Astrocyte of the spinal cord (primary cell): Measurements from ENCODE around the gene CTDSP2.
"Not testable (repeated sequence)": the region's sequence is repeated elsewhere in the genome, so short reads cannot be mapped to it uniquely, and the experiment has no call there.

Experiments used
- DNase-seq: peaks from one replicate; pipeline ENCODE4 v3.0.0; 2011; ENCODE audit warnings: low read depth, low spot score
- H3K4me3 ChIP-seq: 2 replicates; pipeline ENCODE4 v1.5.1; 2011; ENCODE audit warnings: low read depth, mild to moderate bottlenecking, low read length, moderate library complexity
- CTCF ChIP-seq: IDR thresholded peaks from 2 replicates; pipeline ENCODE4 v1.5.1; 2012; ENCODE audit warnings: low read depth, mild to moderate bottlenecking, low read length, inconsistent platforms
- in situ Hi-C: cut with HindIII; loops from 2 replicates; pipeline ENCODE4 v1.10.0; 2017; ENCODE audit warnings: low sequenced_read_pairs

Gene CTDSP2

GRCh38 chr12:57863676-57864075 lies 17.1 kb upstream of the CTDSP2 start:
- no peak for TF ChIP-seq CTCF
- H3K4me3 ChIP-seq, result no peak overlapping the region
- DNase-seq, result no peak
- in situ Hi-C loops, result no loop called here

DNA sequence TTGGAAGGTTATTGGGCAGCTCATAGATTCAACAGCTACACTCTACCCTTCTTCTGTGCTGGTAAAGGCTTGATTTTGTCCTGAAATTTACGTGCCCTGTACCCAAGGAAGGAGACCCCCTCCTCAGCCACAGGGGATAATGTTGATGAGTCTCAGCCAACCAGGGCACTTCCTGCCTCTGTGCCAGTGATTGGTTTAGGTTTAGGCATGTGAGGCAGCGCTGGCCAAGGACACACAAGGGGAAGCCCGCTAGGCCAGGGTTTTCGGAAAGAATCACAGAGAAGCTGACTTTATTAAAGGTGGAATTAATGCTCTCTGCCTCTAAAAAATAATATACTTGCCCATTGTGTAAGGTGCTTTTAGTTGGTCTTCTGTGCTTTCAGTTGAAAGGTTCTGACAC lies 15.4 kb upstream of the CTDSP2 start:
- no peak for DNase-seq
- in situ Hi-C loops, result no loop called here

DNA sequence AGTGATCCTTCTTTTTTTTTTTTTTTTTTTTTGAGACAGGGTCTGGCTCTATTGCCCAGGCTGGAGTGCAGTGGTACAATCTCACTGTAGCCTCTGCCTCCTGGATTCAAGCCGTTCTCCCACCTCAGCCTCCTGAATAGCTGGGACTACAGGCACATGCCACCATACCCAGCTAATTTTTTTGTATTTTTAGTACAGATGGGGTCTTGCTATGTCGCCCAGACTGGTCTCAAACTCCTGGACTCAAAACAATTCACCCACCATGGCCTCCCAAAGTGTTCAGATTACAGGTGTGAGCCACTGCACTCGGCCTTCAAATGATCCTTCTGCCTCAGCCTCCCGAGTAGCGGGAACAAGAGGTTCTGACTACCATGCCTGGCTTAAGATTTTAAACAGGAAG lies 14.4 kb upstream of the CTDSP2 start:
- H3K4me3 ChIP-seq, in situ Hi-C loops, DNase-seq: not testable (repeated sequence)

More for the DNA sequence above, 15.4 kb upstream of the CTDSP2 start:
- H3K4me3 ChIP-seq, result no peak overlapping the region
- TF ChIP-seq CTCF, result no peak

DNA sequence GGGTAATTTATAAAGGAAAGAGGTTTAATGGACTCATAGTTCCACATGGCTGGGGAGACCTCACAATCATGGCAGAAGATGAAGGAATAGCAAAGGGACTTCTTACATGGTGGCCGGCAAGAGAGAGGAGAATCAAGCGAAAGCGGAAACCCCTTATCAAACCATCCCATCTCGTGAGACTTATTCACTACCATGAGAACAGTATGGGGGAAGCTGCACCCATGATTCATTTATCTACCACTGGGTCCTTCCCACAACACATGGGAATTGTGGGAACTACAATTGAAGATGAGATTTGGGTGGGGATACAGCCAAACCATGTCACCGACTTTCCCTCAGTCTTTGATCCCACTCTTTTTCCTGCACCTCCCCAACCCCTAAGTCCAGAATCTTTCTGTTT lies 12.6 kb upstream of the CTDSP2 start:
- DNase-seq, result no peak
- no peak for TF ChIP-seq CTCF
- no peak overlapping the region for H3K4me3 ChIP-seq
- in situ Hi-C loops, result no loop called here

- in situ Hi-C loops, DNase-seq, H3K4me3 ChIP-seq: not testable (repeated sequence)
Observed at GRCh38 chr12:57858123-57858522, 11.6 kb upstream of the CTDSP2 start.

DNA sequence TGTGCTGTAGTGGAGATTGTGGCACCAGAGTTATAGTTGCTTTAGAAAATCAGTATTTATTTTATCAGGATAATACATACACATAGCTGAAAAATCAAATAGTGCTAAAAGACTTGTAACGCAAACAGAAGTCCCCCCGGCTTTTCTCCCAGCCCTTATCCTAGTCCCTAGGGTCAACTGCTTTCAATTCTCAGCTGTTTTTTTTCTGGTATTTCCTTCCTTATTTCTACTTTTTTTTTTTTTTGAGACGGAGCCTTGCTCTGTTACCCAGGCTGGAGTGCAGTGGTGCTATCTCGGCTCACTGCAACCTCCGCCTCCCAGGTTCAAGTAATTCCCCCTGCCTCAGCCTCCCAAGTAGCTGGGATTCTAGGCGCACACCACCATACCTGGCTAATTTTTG lies 8.4 kb upstream of the CTDSP2 start:
- no peak for DNase-seq
- in situ Hi-C loops, result no loop called here
- TF ChIP-seq CTCF, result no peak
- no peak overlapping the region for H3K4me3 ChIP-seq

DNA sequence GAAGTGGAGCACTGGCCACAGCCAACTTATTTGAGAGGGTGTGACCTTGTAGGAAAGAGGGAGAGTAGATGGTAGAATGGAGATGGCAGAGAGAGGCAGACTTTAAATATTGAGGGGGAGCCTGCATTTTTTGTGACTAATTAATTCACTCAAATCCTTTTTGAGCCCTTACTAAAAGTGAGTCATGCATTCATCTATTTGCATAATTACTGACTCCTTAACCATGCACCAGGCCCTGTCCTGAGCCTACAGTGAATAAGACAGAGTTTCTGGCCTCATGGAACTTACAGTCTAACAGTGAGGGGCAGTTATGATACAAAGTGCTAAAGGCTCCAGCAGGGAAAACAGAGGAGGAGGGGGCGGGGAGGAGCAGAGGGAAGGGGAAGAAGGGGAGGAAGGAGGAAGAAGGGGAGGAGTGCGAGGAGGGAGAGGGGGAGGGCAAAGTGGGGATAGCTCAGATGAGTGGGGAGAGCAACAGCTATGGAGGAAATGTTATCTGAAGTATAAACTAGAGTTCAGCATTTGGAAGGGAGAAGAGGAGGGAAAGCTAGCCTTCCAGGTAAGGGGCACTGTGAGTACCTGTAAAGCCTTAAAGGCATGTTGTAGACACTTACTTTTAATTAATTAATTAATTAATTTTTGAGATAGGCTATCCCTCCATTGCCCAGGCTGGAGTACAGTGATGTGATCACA lies 7.5 kb upstream of the CTDSP2 start:
- no peak overlapping the region for H3K4me3 ChIP-seq

More for the DNA sequence above, 7.5 kb upstream of the CTDSP2 start:
- in situ Hi-C loops, result no loop called here
- TF ChIP-seq CTCF, result no peak
- no peak for DNase-seq
